ENCODE results near the gene HOXA6. TPM values are rescaled to one million over a fixed set of nuclear protein-coding genes. Genes with fewer than 3 reads are reported as not detected.
A peak's percentile ranks its signal among the peaks of the same experiment; 100 is the strongest.

Gene HOXA6
- total RNA-seq, 4 donors from 2014 or later, result 0.26 to 1.3 TPM; not detected in 2

GRCh38 chr7:27193335-27194001, 45.9 kb upstream of the HOXA6 start:
- Histone ChIP-seq H3K4me1 (peaks cover 22 to 41% (median 29%) of the 10 kb centered on the region in 3 donors), H3K9me3 (no peaks in the 10 kb centered on the region), H3K36me3 (no peaks in the 10 kb centered on the region), H3K27me3 (peaks cover 38 to 100% (median 79%) of the 10 kb centered on the region in 4 donors), H3K4me3 (peak overlapping the region in 2 of 4 donors; percentile 35 to 61), H3K27ac (no peak overlapping the region)
- no peak for TF ChIP-seq POLR2A (IDR thresholded peaks at IDR 0.05)
- intact Hi-C loops (cut with DNase I), result loop anchor here (10.0 kb wide), 1 partner anchor 821 kb away; no protein-coding TSS in a partner anchor
- 25 to 31% methylated on average over 11 to 18 of the region's 29 CpGs for WGBS, 2 donors
- no peak for DNase-seq

- Histone ChIP-seq H3K4me3 (peak overlapping the region in 3 of 4 donors; percentile 16 to 61 (median 35)), H3K9me3 (no peaks in the 10 kb centered on the region), H3K36me3 (no peaks in the 10 kb centered on the region), H3K4me1 (peaks cover 28 to 42% (median 29%) of the 10 kb centered on the region in 3 donors), H3K27ac (no peak overlapping the region), H3K27me3 (peaks cover 39 to 100% (median 80%) of the 10 kb centered on the region in 4 donors)
- TF ChIP-seq CTCF (IDR thresholded peaks at IDR 0.05) (no peak), POLR2A (IDR thresholded peaks at IDR 0.05) (no peak)
- WGBS, 2 donors, result 0 to 1% methylated on average over 12 to 20 of the region's 78 CpGs
- DNase-seq, result no peak
- intact Hi-C loops (cut with DNase I), result loop anchor here (10.0 kb wide), 1 partner anchor 822 kb away; no protein-coding TSS in a partner anchor
Measured at GRCh38 chr7:27192546-27193334, 45.2 kb upstream of the HOXA6 start.

- Histone ChIP-seq H3K27me3 (peaks cover 42 to 100% (median 81%) of the 10 kb centered on the region in 4 donors), H3K4me1 (peaks cover 28 to 46% (median 32%) of the 10 kb centered on the region in 3 donors), H3K36me3 (no peaks in the 10 kb centered on the region), H3K27ac (no peak overlapping the region), H3K4me3 (peak overlapping the region in 3 of 4 donors; percentile 16 to 61 (median 35)), H3K9me3 (no peaks in the 10 kb centered on the region)
- WGBS, 2 donors, result 4% methylated on average over 18 of the region's 42 CpGs; no CpG with 5 or more reads in 1 of the 2 donors
- no peak for DNase-seq
- intact Hi-C loops (cut with DNase I), result loop anchor here (10.0 kb wide), 1 partner anchor 823 kb away; no protein-coding TSS in a partner anchor
- TF ChIP-seq POLR2A (IDR thresholded peaks at IDR 0.05) (no peak), CTCF (IDR thresholded peaks at IDR 0.05) (no peak)
Measured at GRCh38 chr7:27191833-27192545, 44.4 kb upstream of the HOXA6 start.

- Histone ChIP-seq H3K36me3 (no peaks in the 10 kb centered on the region), H3K4me3 (no peak overlapping the region), H3K27ac (no peak overlapping the region), H3K27me3 (peaks cover 42 to 100% (median 88%) of the 10 kb centered on the region in 4 donors), H3K4me1 (peaks cover 28 to 46% (median 32%) of the 10 kb centered on the region in 3 donors), H3K9me3 (no peaks in the 10 kb centered on the region)
- TF ChIP-seq POLR2A (IDR thresholded peaks at IDR 0.05), result no peak
- no peak for TF ChIP-seq CTCF (IDR thresholded peaks at IDR 0.05)
- intact Hi-C loops (cut with DNase I), result loop anchor here (10.0 kb wide), 1 partner anchor 824 kb away; no protein-coding TSS in a partner anchor
- DNase-seq, result no peak
- 46 to 47% methylated on average over 5 to 7 of the region's 15 CpGs for whole genome bisulfite sequencing, 2 donors
Measured at GRCh38 chr7:27191161-27191731, 43.7 kb upstream of the HOXA6 start.

Measured in esophagus squamous epithelium (tissue), 5 donors.